ENCODE data around the gene MFAP5.
"Not testable (repeated sequence)": the region's sequence is repeated elsewhere in the genome, so short reads cannot be mapped to it uniquely, and the experiment has no call there.

Gene MFAP5

GRCh38 chr12:8624750-8625149 is 37.9 kb downstream of the MFAP5 start:
- DNase-seq = not testable (repeated sequence)

DNA sequence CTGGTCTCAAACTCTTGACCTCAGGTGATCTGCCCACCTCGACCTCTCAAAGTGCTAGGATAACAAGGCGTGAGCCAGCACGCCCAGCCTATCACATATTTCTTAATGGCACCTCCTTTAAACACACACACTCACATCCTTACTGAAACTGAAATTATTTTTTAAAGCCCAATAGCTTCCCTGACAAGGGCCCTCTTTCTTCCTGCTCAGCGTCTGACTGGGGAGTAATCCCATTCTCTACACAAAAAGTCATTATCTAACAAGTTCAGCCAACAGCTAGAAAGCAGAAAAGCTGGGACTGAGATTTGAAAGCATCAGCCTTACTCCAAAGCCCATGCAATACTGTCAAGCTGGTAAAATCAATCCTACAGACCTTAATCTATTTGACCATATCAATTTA is 40.0 kb downstream of the MFAP5 start:
- no peak for DNase-seq

GRCh38 chr12:8615206-8615605 is 47.4 kb downstream of the MFAP5 start:
- no peak for DNase-seq

GRCh38 chr12:8613881-8614280 is 48.7 kb downstream of the MFAP5 start:
- not testable (repeated sequence) for DNase-seq

DNA sequence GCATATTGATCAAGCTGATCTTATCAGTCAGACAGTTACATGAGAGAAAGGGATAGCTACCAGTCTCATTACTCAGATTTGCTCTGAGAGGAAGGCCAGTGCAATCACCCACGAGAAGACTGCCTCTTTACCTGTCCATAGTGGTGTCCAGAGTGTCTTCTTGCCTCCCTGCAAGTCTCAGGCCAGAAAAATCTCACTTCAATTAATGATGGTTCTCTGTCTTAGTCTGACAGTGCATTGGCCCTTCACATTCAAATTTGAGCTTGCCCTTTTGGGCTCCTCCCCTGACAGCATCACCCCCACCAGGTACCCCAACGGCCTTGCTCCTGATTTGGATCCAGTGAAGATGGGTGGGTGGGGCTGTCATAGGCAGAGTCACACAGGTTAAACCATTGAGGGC is 50.0 kb downstream of the MFAP5 start, which contains the start of gene AICDA:
TSS of gene AICDA (minus strand) at position 231 of the 400 bp plus-strand sequence. CDS start at position 139, 92 bp downstream.
- DNase-seq = no peak

GRCh38 chr12:8609061-8609570 is 53.5 kb downstream of the MFAP5 start:
- peak; percentile 3 for DNase-seq

- DNase-seq = no peak
Measured at GRCh38 chr12:8606890-8607289, 55.7 kb downstream of the MFAP5 start.

DNA sequence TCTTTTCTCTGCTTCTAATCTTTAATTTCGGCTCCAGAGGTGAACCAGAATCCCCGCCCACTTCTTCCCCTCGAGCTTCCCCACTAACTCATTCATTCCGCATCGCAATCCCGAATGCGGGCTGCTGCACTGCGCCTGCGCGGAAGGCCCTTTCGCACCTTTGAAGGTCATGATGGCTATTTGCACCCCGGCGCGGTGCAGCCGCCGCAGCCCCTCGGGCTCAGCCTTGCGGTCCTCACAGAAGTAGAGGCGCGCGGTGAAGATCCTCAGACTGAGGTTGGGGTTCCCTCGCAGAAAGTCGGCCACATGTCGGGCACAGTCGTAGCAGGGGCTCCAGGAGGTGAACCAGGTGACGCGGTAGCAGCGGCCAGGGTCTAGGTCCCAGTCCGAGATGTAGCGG is 57.6 kb downstream of the MFAP5 start:
- no peak for DNase-seq

DNA sequence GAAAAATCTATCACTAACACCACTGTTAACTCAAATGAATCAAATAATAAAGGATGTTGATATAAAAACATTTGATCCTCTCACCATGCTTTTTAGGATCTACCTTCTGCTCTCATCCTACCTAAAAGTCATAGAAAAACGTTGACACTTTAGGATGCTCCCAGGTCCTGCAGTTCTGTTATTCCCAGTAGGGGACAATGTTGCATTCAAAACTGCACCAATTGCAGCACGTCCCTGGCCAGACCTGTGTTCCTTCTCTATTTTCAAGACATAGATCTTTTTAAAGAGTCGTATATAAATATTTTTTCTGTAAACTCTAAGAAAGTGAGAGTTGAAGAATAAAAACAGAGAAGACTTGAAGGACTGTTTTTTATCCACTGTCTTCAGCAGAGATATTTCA is 58.8 kb downstream of the MFAP5 start:
- no peak for DNase-seq

DNA sequence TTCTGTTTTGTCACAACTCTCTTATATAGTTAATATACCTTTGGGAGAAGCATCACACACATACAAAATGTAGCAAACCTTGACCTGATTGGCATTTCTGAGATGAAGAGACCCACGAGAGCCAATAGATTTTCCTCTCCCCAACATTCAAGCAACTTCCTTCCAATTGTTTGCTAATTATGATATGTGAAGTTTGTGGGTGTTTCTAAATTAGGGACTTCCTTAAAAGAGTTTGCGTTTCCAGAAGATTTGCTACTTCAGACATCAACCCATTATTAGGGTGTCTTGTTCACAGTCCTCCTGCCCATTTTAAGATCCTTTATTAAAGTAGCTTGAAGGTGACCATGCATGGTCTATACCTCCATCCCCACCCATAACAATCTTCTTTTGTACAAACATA is 59.3 kb downstream of the MFAP5 start:
- DNase-seq = no peak

DNA sequence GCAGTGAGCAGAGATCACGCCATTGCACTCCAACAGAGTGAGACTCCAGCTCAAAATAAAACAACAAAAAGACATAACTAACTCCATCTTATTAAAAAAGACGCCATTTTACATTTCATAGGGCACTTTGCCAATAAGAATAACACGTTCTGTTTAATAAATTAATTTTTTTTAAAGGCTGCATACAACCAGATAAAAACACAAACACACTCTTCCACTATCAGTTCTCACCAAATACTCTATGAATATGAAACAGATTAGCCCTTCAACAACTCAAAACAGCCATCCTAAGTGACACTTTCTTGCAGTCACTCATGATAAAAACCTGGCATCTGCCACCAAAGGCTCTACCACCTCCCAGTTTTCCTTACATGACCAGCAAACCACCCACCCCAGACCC is 66.1 kb downstream of the MFAP5 start:
- DNase-seq = no peak
